GM19324 (cell line): Measurements from ENCODE around the gene HTD2.

Experiments
- ATAC-seq: cut with Tn5 transposase; IDR thresholded peaks from one replicate; pipeline ENCODE4 v1.9.1; 2021; ENCODE audit warnings: mild to moderate bottlenecking, moderate library complexity; ENCODE audit not compliant: unreplicated experiment, low FRiP score

HTD2 gene

GRCh38 chr3:58291671-58292338, 14.5 kb upstream of the HTD2 start:
- ATAC-seq, result no peak

- no peak for ATAC-seq
These were observed 13.5 kb upstream of the HTD2 start for GRCh38 chr3:58292866-58293265.

GRCh38 chr3:58293516-58293915, 12.8 kb upstream of the HTD2 start:
- ATAC-seq, result no peak

- ATAC-seq, result no peak
These were observed 10.1 kb upstream of the HTD2 start for GRCh38 chr3:58296269-58296668.

GRCh38 chr3:58296843-58297242, 9.5 kb upstream of the HTD2 start:
- ATAC-seq, result no peak

- ATAC-seq, result no peak
These were observed 8.1 kb upstream of the HTD2 start for GRCh38 chr3:58298190-58298589.

GRCh38 chr3:58299075-58299474, 7.2 kb upstream of the HTD2 start:
- ATAC-seq, result no peak

GRCh38 chr3:58299839-58300516, 6.3 kb upstream of the HTD2 start:
- ATAC-seq, result no peak

- no peak for ATAC-seq
These were observed 1.4 kb downstream of the HTD2 start for GRCh38 chr3:58307639-58308215.

GRCh38 chr3:58308728-58309127, 2.4 kb downstream of the HTD2 start:
- no peak for ATAC-seq

- ATAC-seq, result no peak
These were observed 11.5 kb downstream of the HTD2 start for GRCh38 chr3:58317811-58318210.

- ATAC-seq, result no peak
These were observed 15.5 kb downstream of the HTD2 start for GRCh38 chr3:58321791-58322190.

- no peak for ATAC-seq
These were observed 16.5 kb downstream of the HTD2 start for GRCh38 chr3:58322793-58323192.

GRCh38 chr3:58323529-58324390, 17.4 kb downstream of the HTD2 start:
- no peak for ATAC-seq

GRCh38 chr3:58324391-58325390, 18.4 kb downstream of the HTD2 start:
- no peak for ATAC-seq

GRCh38 chr3:58325525-58325992, 19.2 kb downstream of the HTD2 start:
- no peak for ATAC-seq

GRCh38 chr3:58326267-58326900, 20.1 kb downstream of the HTD2 start:
- no peak for ATAC-seq

- ATAC-seq, result no peak
These were observed 23.0 kb downstream of the HTD2 start for GRCh38 chr3:58329150-58329921.
